ENCODE data around the gene SUPT3H.

SUPT3H gene

GRCh38 chr6:44779130-44779826 lies 598.5 kb downstream of the SUPT3H start:
- no peak for DNase-seq

Data from NCI-H510A (cell line).